Stimulated activated CD4-positive, alpha-beta T cell treated with anti-CD3 and anti-CD28 coated beads, Interleukin-2, amount 100 ng/mL, for 24 hours (primary cell): ENCODE results near the gene LCE4A.
"Not testable (repeated sequence)": the region's sequence is repeated elsewhere in the genome, so short reads cannot be mapped to it uniquely, and the experiment has no call there.

ENCODE experiments used
- DNase-seq, 2 donors: peaks; one replicate each; pipeline ENCODE4 v3.0.0-alpha.2; 2020

LCE4A gene

GRCh38 chr1:152707860-152708259 is at the start of gene LCE4A:
LCE4A (plus strand) TSS chr1:152708160; CDS start chr1:152709076, 916 bp downstream.
- DNase-seq = no peak

GRCh38 chr1:152658649-152659048 is 49.3 kb upstream of the LCE4A start:
- DNase-seq = no peak

GRCh38 chr1:152663098-152663497 is 44.9 kb upstream of the LCE4A start, which contains the start of gene LCE2D:
LCE2D (plus strand) TSS chr1:152663380; CDS start chr1:152664106, 726 bp downstream.
- no peak for DNase-seq

- DNase-seq = not testable (repeated sequence)
These were observed 41.8 kb upstream of the LCE4A start for GRCh38 chr1:152666171-152666570.

GRCh38 chr1:152667648-152668047 is 40.3 kb upstream of the LCE4A start:
- no peak for DNase-seq

- DNase-seq = no peak
These were observed 34.9 kb upstream of the LCE4A start for GRCh38 chr1:152673016-152673415.

- not testable (repeated sequence) for DNase-seq
These were observed 33.0 kb upstream of the LCE4A start, which contains the start of gene LCE2C for GRCh38 chr1:152674983-152675382. LCE2C (plus strand) TSS chr1:152675279; CDS start chr1:152676016, 737 bp downstream.

- DNase-seq = no peak
These were observed 28.5 kb upstream of the LCE4A start for GRCh38 chr1:152679459-152679858.

GRCh38 chr1:152681616-152682015 is 26.3 kb upstream of the LCE4A start:
- no peak for DNase-seq

GRCh38 chr1:152683846-152684245 is 24.1 kb upstream of the LCE4A start:
- DNase-seq = no peak

- not testable (repeated sequence) for DNase-seq
These were observed 22.1 kb upstream of the LCE4A start, which contains the start of gene LCE2B for GRCh38 chr1:152685823-152686222. LCE2B (plus strand) TSS chr1:152686123; CDS start chr1:152686844, 721 bp downstream.

- no peak for DNase-seq
These were observed 10.0 kb upstream of the LCE4A start, which contains the start of gene LCE2A for GRCh38 chr1:152697701-152698600. LCE2A (plus strand) TSS chr1:152698345; CDS start chr1:152698902, 557 bp downstream.

GRCh38 chr1:152699746-152700145 is 8.2 kb upstream of the LCE4A start:
- DNase-seq = no peak

GRCh38 chr1:152718238-152718637 is 10.3 kb downstream of the LCE4A start:
- no peak for DNase-seq

- DNase-seq = no peak
These were observed 17.3 kb downstream of the LCE4A start for GRCh38 chr1:152725261-152725660.

GRCh38 chr1:152728986-152729385 is 21.0 kb downstream of the LCE4A start:
- no peak for DNase-seq

GRCh38 chr1:152735648-152736047 is 27.7 kb downstream of the LCE4A start:
- DNase-seq = no peak

GRCh38 chr1:152737997-152738396 is 30.0 kb downstream of the LCE4A start:
- DNase-seq = no peak

GRCh38 chr1:152739841-152740240 is 31.9 kb downstream of the LCE4A start:
- no peak for DNase-seq

GRCh38 chr1:152741656-152742055 is 33.7 kb downstream of the LCE4A start:
- DNase-seq = no peak

GRCh38 chr1:152743371-152744145 is 35.6 kb downstream of the LCE4A start:
- no peak for DNase-seq

- DNase-seq = no peak
These were observed 37.3 kb downstream of the LCE4A start for GRCh38 chr1:152745289-152745704.

GRCh38 chr1:152745765-152746444 is 37.9 kb downstream of the LCE4A start:
- no peak for DNase-seq
